ENCODE data around the gene DMBX1.

DNA sequence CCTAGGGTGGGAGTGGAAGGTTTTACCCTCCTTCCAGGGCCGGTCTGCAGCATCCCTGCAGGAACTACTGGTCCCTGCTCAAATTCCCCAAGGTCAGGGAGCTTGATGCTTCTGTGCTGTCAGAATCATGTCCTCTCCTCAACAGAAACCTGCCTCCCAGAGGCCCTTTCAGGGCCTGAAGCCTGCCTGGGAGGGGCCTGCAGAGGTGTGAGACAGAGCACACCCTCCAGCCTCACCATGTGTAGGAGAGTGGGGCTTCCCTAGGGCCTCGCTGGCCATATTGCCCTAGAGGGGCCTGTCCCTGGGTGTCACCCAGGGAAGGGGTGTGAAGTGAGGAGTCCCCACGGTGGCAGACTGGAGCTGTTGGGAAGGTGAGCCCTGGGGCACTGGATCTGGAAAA lies 40.7 kb downstream of the DMBX1 start:
- TF ChIP-seq, protein P1, sequence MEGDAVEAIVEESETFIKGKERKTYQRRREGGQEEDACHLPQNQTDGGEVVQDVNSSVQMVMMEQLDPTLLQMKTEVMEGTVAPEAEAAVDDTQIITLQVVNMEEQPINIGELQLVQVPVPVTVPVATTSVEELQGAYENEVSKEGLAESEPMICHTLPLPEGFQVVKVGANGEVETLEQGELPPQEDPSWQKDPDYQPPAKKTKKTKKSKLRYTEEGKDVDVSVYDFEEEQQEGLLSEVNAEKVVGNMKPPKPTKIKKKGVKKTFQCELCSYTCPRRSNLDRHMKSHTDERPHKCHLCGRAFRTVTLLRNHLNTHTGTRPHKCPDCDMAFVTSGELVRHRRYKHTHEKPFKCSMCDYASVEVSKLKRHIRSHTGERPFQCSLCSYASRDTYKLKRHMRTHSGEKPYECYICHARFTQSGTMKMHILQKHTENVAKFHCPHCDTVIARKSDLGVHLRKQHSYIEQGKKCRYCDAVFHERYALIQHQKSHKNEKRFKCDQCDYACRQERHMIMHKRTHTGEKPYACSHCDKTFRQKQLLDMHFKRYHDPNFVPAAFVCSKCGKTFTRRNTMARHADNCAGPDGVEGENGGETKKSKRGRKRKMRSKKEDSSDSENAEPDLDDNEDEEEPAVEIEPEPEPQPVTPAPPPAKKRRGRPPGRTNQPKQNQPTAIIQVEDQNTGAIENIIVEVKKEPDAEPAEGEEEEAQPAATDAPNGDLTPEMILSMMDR (IDR thresholded peaks at IDR 0.05): no peak
- TF ChIP-seq EP300 (IDR thresholded peaks at IDR 0.05): no peak

All from sigmoid colon (tissue), 4 donors.